Nucleus accumbens (tissue), 56 donors: ENCODE measurements around the gene ZNF277.
"Not testable (repeated sequence)": the region's sequence is repeated elsewhere in the genome, so short reads cannot be mapped to it uniquely, and the experiment has no call there.

Source experiments
- DNase-seq, 56 donors: peaks; one replicate each; lab custom pipeline; 2025; lab: John Stamatoyannopoulos, UW

The ZNF277 gene

GRCh38 chr7:112283382-112283910, 77.0 kb downstream of the ZNF277 start:
- no peak for DNase-seq

- no peak for DNase-seq
These were observed 80.0 kb downstream of the ZNF277 start for GRCh38 chr7:112286250-112287086.

GRCh38 chr7:112288301-112288700, 81.8 kb downstream of the ZNF277 start:
- no peak for DNase-seq

- DNase-seq, result no peak
These were observed 83.6 kb downstream of the ZNF277 start for GRCh38 chr7:112290065-112290464.

- no peak for DNase-seq
These were observed 85.7 kb downstream of the ZNF277 start for GRCh38 chr7:112292162-112292561.

- no peak for DNase-seq
These were observed 86.9 kb downstream of the ZNF277 start for GRCh38 chr7:112293416-112293815.

- DNase-seq, result no peak
These were observed 89.9 kb downstream of the ZNF277 start for GRCh38 chr7:112296432-112296831.

GRCh38 chr7:112297681-112298080, 91.2 kb downstream of the ZNF277 start:
- no peak for DNase-seq

- DNase-seq, result no peak
These were observed 92.1 kb downstream of the ZNF277 start for GRCh38 chr7:112298543-112299100.

GRCh38 chr7:112300072-112300471, 93.6 kb downstream of the ZNF277 start:
- no peak for DNase-seq

GRCh38 chr7:112300831-112301407, 94.4 kb downstream of the ZNF277 start:
- DNase-seq, result no peak

GRCh38 chr7:112302566-112302965, 96.1 kb downstream of the ZNF277 start:
- DNase-seq, result no peak

GRCh38 chr7:112306903-112307302, 100.4 kb downstream of the ZNF277 start:
- peak in 8 of 56 donors; percentile 1 to 6 (median 5) for DNase-seq

- DNase-seq, result no peak
These were observed 101.0 kb downstream of the ZNF277 start for GRCh38 chr7:112307506-112307905.

GRCh38 chr7:112308974-112309373, 102.5 kb downstream of the ZNF277 start:
- DNase-seq, result no peak

GRCh38 chr7:112316803-112317202, 110.3 kb downstream of the ZNF277 start:
- DNase-seq, result not testable (repeated sequence)

- no peak for DNase-seq
These were observed 115.6 kb downstream of the ZNF277 start for GRCh38 chr7:112322070-112322469.

GRCh38 chr7:112327566-112327965, 121.1 kb downstream of the ZNF277 start:
- DNase-seq, result no peak

- no peak for DNase-seq
These were observed 125.0 kb downstream of the ZNF277 start for GRCh38 chr7:112331492-112331891.

GRCh38 chr7:112334366-112334765, 127.9 kb downstream of the ZNF277 start:
- no peak for DNase-seq

GRCh38 chr7:112336261-112336660, 129.8 kb downstream of the ZNF277 start:
- no peak for DNase-seq
